GM18867 (cell line): Measurements from ENCODE around the gene PRDM7.
"Not testable (repeated sequence)": the region's sequence is repeated elsewhere in the genome, so short reads cannot be mapped to it uniquely, and the experiment has no call there.

Experiments used
- ATAC-seq: cut with Tn5 transposase; IDR thresholded peaks from one replicate; pipeline ENCODE4 v1.9.1; 2021; ENCODE audit warnings: mild to moderate bottlenecking, moderate library complexity; ENCODE audit not compliant: unreplicated experiment

PRDM7 gene

DNA sequence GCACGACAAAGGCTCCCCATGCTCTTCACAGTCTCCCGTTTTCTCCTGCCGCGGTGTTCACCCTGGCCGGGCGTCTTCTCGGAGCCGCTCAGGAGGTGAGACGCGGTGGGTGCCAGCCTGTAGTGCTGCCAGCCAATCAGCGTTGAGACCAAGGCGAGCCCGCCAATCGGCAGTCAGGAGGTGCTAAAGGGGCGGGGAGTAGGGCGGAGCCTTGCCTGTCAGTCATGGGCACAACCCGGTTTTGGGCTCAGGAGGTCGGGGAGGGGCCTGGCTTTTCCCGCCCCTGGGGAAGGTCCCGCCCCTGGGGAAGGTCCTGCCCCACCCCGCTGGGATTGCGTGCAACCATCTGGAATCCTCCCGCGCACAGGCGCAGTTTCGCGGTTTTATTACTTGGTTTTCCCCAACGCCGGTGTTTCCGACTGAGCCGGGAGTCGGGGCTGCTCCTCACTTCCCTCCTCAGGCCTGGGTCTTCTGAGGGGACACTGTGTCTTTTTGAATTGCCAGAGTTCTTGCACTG lies at the start of gene PRDM7:
TSS of gene PRDM7 (minus strand) at position 92 of the 517 bp plus-strand sequence. CDS start 1,421 bp downstream, outside the sequence.
- peak; percentile 96 for ATAC-seq

GRCh38 chr16:90121846-90122245 lies 44.7 kb upstream of the PRDM7 start:
- ATAC-seq, result not testable (repeated sequence)

- ATAC-seq, result not testable (repeated sequence)
Measured at GRCh38 chr16:90107617-90108016, 30.5 kb upstream of the PRDM7 start.

- not testable (repeated sequence) for ATAC-seq
Measured at GRCh38 chr16:90107060-90107459, 29.9 kb upstream of the PRDM7 start.

- ATAC-seq, result not testable (repeated sequence)
Measured at GRCh38 chr16:90106271-90106670, 29.1 kb upstream of the PRDM7 start.

- not testable (repeated sequence) for ATAC-seq
Measured at GRCh38 chr16:90104725-90105124, 27.6 kb upstream of the PRDM7 start.

GRCh38 chr16:90102086-90102884 lies 25.2 kb upstream of the PRDM7 start:
- ATAC-seq, result not testable (repeated sequence)

GRCh38 chr16:90101332-90101731 lies 24.2 kb upstream of the PRDM7 start:
- not testable (repeated sequence) for ATAC-seq

DNA sequence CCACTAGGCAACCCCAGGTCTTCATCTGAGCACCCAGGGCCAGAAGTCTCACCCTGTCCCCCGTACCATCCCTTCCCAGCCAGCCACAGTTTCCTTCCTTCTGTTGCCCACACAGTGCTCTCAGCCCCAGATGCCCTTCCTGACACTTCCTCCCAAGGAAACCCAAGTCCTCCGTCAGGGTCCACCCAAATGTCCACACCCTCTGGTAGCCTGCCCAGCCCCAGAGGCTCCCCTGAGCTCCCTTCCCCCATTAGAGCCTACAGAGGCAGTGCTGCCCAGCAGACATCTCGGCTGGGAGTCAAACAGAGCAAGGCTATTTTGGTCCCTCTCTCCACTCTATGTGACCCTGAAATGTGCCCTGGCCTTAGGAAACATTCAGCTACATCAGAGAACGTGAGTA lies 23.7 kb upstream of the PRDM7 start:
- not testable (repeated sequence) for ATAC-seq

- ATAC-seq, result not testable (repeated sequence)
Measured at GRCh38 chr16:90100229-90100628, 23.1 kb upstream of the PRDM7 start.

DNA sequence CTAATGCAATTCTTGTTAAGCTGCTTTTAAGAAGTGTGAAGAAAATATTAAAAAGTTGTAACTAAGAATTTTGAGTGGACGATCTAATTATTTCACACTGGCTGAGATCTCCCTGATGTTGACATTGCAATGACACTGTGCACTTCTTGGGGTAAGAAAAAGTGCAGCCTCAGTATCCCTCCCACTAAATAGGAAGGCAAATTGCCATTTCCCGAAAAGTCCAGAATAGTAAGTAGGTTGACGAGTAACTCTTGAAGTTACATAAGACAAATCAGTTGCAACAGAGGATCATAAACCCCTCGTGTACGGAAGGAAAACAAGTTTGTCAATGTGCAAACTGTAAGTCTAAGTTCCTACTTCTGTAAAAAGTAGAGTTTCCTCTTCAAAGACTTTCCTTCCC lies 21.8 kb upstream of the PRDM7 start:
- not testable (repeated sequence) for ATAC-seq

DNA sequence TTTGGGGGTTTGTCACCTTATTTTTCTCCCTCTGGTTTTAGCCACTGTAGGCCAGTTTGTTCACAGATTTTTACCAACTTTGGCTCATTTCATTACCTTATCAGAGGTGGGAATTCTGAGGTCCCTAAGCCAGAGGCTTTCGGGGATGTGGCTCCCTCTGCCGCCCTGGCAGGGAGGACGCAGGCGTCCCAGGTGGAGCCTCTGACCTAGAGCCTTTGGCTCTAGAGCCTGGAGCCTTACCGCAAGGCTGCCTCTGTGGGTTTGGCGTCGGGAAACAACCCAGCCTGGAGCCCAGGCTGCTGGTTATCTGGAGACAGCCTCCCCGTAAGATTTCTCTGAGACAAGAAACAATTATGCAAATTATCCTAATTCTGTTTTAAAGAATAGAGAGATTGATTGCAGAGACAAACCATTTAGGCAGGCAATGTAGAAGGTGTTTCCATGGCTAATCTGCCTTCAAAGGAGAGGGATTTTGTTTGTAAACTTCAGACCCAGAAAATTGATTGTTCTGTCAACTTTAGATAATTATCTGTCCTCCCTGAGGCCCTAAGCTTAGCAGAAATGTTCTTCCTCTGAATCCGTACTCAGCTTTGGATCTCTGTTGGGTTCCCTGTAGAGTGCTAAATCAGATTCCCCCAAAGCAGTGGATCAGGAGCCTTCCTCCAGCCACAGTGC lies 20.0 kb upstream of the PRDM7 start:
- ATAC-seq, result not testable (repeated sequence)

DNA sequence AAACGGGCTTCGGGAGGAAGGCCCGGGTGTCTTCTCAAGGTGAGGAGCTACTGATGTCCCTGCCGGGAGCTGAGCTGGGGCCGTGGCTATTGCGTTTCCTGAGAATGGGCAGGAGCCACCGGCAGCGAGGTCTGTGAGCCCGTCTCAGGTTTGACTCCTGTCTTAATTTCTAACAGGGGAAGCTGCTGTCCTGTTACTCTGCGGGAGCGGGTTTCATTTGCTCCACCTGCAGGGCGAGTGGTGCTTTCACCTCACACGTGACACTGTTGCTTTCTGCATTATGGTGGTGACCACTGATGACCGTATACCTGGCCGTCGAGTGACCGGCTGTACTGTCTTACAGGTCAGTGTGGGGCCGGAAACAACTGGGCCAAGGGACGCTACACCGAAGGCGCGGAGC lies 17.7 kb upstream of the PRDM7 start:
- not testable (repeated sequence) for ATAC-seq

- ATAC-seq, result not testable (repeated sequence)
Measured at GRCh38 chr16:90094296-90094695, 17.2 kb upstream of the PRDM7 start.

- not testable (repeated sequence) for ATAC-seq
Measured at GRCh38 chr16:90093799-90094198, 16.7 kb upstream of the PRDM7 start.

GRCh38 chr16:90092781-90093180 lies 15.7 kb upstream of the PRDM7 start:
- ATAC-seq, result not testable (repeated sequence)

DNA sequence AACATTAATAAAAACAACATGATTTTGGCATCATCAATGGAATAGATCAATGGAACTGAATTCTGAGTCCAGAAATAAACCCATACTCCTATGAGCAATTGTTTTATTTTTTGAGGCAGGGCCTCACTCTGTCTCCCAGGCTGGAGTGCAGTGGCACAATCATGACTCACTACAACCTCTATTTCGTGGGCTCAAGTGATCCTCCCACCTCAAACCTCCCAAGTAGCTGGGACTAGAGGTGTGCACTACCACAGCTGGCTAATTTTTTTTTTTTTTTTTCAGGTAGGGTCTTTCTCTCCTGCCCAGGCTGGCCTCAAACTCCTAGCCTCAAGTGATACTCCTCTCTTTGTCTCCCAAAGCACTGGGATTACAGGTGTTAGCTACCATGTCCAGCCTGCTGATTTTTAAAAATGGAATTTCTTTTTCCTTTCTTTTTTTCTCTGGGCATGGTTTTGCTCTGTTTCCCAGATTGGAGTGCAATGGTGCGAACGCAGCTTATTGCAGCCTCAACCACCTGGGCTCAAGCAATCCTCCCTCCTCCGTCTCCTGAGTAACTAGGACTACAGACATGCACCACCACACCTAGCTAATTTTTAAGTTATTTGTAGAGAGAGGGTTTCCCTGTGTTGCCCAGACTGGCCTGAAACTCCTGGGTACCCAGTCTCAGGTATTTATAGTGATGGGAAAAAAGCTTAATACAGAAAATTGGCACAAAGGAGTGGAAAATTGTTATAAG lies 7.3 kb upstream of the PRDM7 start:
- ATAC-seq, result no peak

GRCh38 chr16:90083139-90083538 lies 6.0 kb upstream of the PRDM7 start:
- ATAC-seq, result no peak

DNA sequence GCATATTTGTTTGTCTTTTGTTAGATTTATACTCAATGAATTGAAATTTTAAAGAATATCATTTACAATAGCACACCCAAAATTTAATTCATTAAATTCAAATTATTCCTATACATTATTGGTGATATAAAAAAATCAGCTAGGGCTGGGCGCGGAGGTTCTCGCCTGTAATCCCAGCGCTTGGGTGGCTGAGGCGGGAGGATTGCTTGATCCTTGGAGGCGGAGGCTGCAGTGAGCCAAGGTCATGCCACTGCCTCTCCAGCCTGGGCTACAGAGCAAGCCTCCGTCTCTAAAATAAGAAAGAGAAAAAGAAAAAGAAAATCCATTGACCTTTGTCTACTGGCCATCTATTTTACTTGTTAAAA lies 4.5 kb upstream of the PRDM7 start:
- ATAC-seq, result no peak

- ATAC-seq, result no peak
Measured at GRCh38 chr16:90078579-90078895, 1.4 kb upstream of the PRDM7 start.
